Loucy (cell line): ENCODE measurements around the gene TLK2.

Source experiments
- H2AFZ ChIP-seq: fragments of 200-600 bp; sonication (generic); 2 replicates; pipeline ENCODE4 v1.6.0; 2016; ENCODE audit warnings: antibody characterized with exemption, mild to moderate bottlenecking, low read length, moderate library complexity
- H3F3A ChIP-seq: fragments of 200-600 bp; 2 replicates; pipeline ENCODE4 v1.6.0; 2016; ENCODE audit warnings: antibody characterized with exemption, low read depth, mild to moderate bottlenecking
- H3K27me3 ChIP-seq: fragments of 200-600 bp; sonication (generic); 2 replicates; pipeline ENCODE4 v1.6.1; 2014; ENCODE audit warnings: low read length, mild to moderate bottlenecking; ENCODE audit not compliant: insufficient read depth, poor library complexity, severe bottlenecking
- H3K36me3 ChIP-seq: fragments of 200-600 bp; sonication (generic); 2 replicates; pipeline ENCODE4 v1.6.1; 2016; ENCODE audit warnings: low read length; ENCODE audit not compliant: insufficient read depth
- H3K4me1 ChIP-seq: fragments of 200-600 bp; sonication (generic); 2 replicates; pipeline ENCODE4 v1.5.1; 2014; ENCODE audit warnings: low read length, mild to moderate bottlenecking; ENCODE audit not compliant: insufficient read depth, poor library complexity, severe bottlenecking
- H3K4me2 ChIP-seq: fragments of 200-600 bp; sonication (generic); 2 replicates; pipeline ENCODE4 v1.6.0; 2014; ENCODE audit warnings: antibody characterized with exemption, low read length, low read depth, mild to moderate bottlenecking; ENCODE audit not compliant: poor library complexity, severe bottlenecking
- H3K4me3 ChIP-seq: fragments of 200-600 bp; sonication (generic); 2 replicates; pipeline ENCODE4 v1.5.1; 2014; ENCODE audit warnings: low read length, mild to moderate bottlenecking, mixed read lengths; ENCODE audit not compliant: poor library complexity, severe bottlenecking
- H3K79me2 ChIP-seq: fragments of 200-600 bp; sonication (generic); 2 replicates; pipeline ENCODE4 v1.6.1; 2014; ENCODE audit warnings: low read length; ENCODE audit not compliant: insufficient read depth
- H3K9ac ChIP-seq: fragments of 200-600 bp; sonication (generic); 2 replicates; pipeline ENCODE4 v1.6.0; 2014; ENCODE audit warnings: mild to moderate bottlenecking, low read depth, low read length, moderate library complexity; ENCODE audit not compliant: poor library complexity, severe bottlenecking
- H3K9me2 ChIP-seq: fragments of 200-600 bp; sonication (generic); replicated peaks from 2 replicates; pipeline ENCODE4 v1.6.1; 2016; ENCODE audit warnings: low read depth, low read length, mixed read lengths
- H3K9me3 ChIP-seq: fragments of 200-600 bp; sonication (generic); 2 replicates; pipeline ENCODE4 v1.6.1; 2014; ENCODE audit warnings: mild to moderate bottlenecking, antibody characterized with exemption, low read length, low read depth; ENCODE audit not compliant: insufficient read depth
- H4K20me1 ChIP-seq: fragments of 200-600 bp; sonication (generic); 2 replicates; pipeline ENCODE4 v1.6.0; 2014; ENCODE audit warnings: antibody characterized with exemption, low read length, mild to moderate bottlenecking; ENCODE audit not compliant: insufficient read depth, poor library complexity, severe bottlenecking
- EZH2phosphoT487 ChIP-seq: fragments of 200-600 bp; IDR thresholded peaks from 2 replicates; pipeline ENCODE4 v1.6.1; 2018; ENCODE audit warnings: antibody characterized with exemption, mild to moderate bottlenecking, moderate library complexity, borderline replicate concordance
- TF ChIP-seq, protein P1 (sequence below): fragments of 200-600 bp; sonication (generic); conservative IDR thresholded peaks from 2 replicates; pipeline ENCODE4 v1.5.1; 2014; ENCODE audit warnings: mild to moderate bottlenecking, antibody characterized with exemption, low read length

The TLK2 gene

GRCh38 chr17:62614142-62614541 is 135.5 kb downstream of the TLK2 start:
- Histone ChIP-seq H3K4me1 (peaks cover 3% of the 10 kb centered on the region), H3K79me2 (no peaks in the 10 kb centered on the region), H3K27me3 (no peaks in the 10 kb centered on the region), H4K20me1 (no peaks in the 10 kb centered on the region), H3K9me3 (no peaks in the 10 kb centered on the region), H2AFZ (no peak overlapping the region), H3K36me3 (peaks cover 60% of the 10 kb centered on the region), H3K4me2 (no peak overlapping the region), H3K9ac (no peak overlapping the region), H3F3A (no peaks in the 10 kb centered on the region), H3K4me3 (no peak overlapping the region), H3K9me2 (no peaks in the 10 kb centered on the region)
- no peak for TF ChIP-seq EZH2phosphoT487
- TF ChIP-seq, protein P1, sequence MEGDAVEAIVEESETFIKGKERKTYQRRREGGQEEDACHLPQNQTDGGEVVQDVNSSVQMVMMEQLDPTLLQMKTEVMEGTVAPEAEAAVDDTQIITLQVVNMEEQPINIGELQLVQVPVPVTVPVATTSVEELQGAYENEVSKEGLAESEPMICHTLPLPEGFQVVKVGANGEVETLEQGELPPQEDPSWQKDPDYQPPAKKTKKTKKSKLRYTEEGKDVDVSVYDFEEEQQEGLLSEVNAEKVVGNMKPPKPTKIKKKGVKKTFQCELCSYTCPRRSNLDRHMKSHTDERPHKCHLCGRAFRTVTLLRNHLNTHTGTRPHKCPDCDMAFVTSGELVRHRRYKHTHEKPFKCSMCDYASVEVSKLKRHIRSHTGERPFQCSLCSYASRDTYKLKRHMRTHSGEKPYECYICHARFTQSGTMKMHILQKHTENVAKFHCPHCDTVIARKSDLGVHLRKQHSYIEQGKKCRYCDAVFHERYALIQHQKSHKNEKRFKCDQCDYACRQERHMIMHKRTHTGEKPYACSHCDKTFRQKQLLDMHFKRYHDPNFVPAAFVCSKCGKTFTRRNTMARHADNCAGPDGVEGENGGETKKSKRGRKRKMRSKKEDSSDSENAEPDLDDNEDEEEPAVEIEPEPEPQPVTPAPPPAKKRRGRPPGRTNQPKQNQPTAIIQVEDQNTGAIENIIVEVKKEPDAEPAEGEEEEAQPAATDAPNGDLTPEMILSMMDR: no peak

GRCh38 chr17:62615503-62615902 is 136.9 kb downstream of the TLK2 start:
- Histone ChIP-seq H3F3A (no peaks in the 10 kb centered on the region), H3K36me3 (peaks cover 46% of the 10 kb centered on the region), H2AFZ (no peak overlapping the region), H3K4me2 (no peak overlapping the region), H3K79me2 (no peaks in the 10 kb centered on the region), H4K20me1 (no peaks in the 10 kb centered on the region), H3K4me3 (no peak overlapping the region), H3K9me2 (no peaks in the 10 kb centered on the region), H3K4me1 (peaks cover 3% of the 10 kb centered on the region), H3K27me3 (no peaks in the 10 kb centered on the region), H3K9me3 (no peaks in the 10 kb centered on the region), H3K9ac (no peak overlapping the region)
- TF ChIP-seq, protein P1: no peak
- TF ChIP-seq EZH2phosphoT487: no peak

GRCh38 chr17:62616993-62617893 is 138.6 kb downstream of the TLK2 start:
- Histone ChIP-seq H3K9ac (no peak overlapping the region), H3K27me3 (no peaks in the 10 kb centered on the region), H3K36me3 (peaks cover 32% of the 10 kb centered on the region; the same call in 1 of the 2 replicates), H2AFZ (no peak overlapping the region), H4K20me1 (no peaks in the 10 kb centered on the region), H3K4me2 (no peak overlapping the region), H3F3A (no peaks in the 10 kb centered on the region), H3K9me3 (no peaks in the 10 kb centered on the region), H3K4me3 (no peak overlapping the region), H3K4me1 (no peaks in the 10 kb centered on the region), H3K79me2 (no peaks in the 10 kb centered on the region), H3K9me2 (no peaks in the 10 kb centered on the region)
- TF ChIP-seq, protein P1: no peak
- no peak for TF ChIP-seq EZH2phosphoT487
